Measurements from ENCODE around the gene CAMSAP2.

CAMSAP2 gene

GRCh38 chr1:200885623-200886402, 147.1 kb downstream of the CAMSAP2 start:
- DNase-seq = no peak

- DNase-seq = no peak
These were observed 147.9 kb downstream of the CAMSAP2 start for GRCh38 chr1:200886594-200886993.

- no peak for DNase-seq
These were observed 148.3 kb downstream of the CAMSAP2 start for GRCh38 chr1:200887036-200887435.

- DNase-seq = no peak
These were observed 149.2 kb downstream of the CAMSAP2 start for GRCh38 chr1:200887772-200888348.

GRCh38 chr1:200888349-200888838, 149.7 kb downstream of the CAMSAP2 start:
- no peak for DNase-seq

GRCh38 chr1:200889571-200889970, 150.9 kb downstream of the CAMSAP2 start:
- no peak for DNase-seq

GRCh38 chr1:200890027-200890426, 151.3 kb downstream of the CAMSAP2 start:
- no peak for DNase-seq

- peak; percentile 92 for DNase-seq
These were observed 152.4 kb downstream of the CAMSAP2 start for GRCh38 chr1:200890818-200891773.

GRCh38 chr1:200891774-200892157, 153.1 kb downstream of the CAMSAP2 start:
- DNase-seq = no peak

GRCh38 chr1:200892546-200892945, 153.9 kb downstream of the CAMSAP2 start:
- no peak for DNase-seq

- no peak for DNase-seq
These were observed 154.3 kb downstream of the CAMSAP2 start for GRCh38 chr1:200892958-200893357.

- no peak for DNase-seq
These were observed 154.8 kb downstream of the CAMSAP2 start for GRCh38 chr1:200893411-200893901.

GRCh38 chr1:200894712-200895442, 156.2 kb downstream of the CAMSAP2 start, which contains the start of gene INAVA:
INAVA (plus strand) TSS chr1:200894900; CDS start chr1:200898401, 3,501 bp downstream.
- DNase-seq = peak; percentile 52

- DNase-seq = no peak
These were observed 156.7 kb downstream of the CAMSAP2 start for GRCh38 chr1:200895443-200895789.

GRCh38 chr1:200895801-200896530, 157.3 kb downstream of the CAMSAP2 start:
- peak; percentile 63 for DNase-seq

GRCh38 chr1:200896531-200897196, 158.0 kb downstream of the CAMSAP2 start:
- DNase-seq = peak; percentile 60

GRCh38 chr1:200897259-200897658, 158.6 kb downstream of the CAMSAP2 start:
- no peak for DNase-seq

GRCh38 chr1:200899015-200899386, 160.3 kb downstream of the CAMSAP2 start:
- DNase-seq = no peak

GRCh38 chr1:200899451-200899915, 160.8 kb downstream of the CAMSAP2 start:
- no peak for DNase-seq
